ENCODE measurements around the gene ENKD1. TPM values are rescaled to one million over a fixed set of nuclear protein-coding genes. Genes with fewer than 3 reads are reported as not detected.

ENKD1 gene
- total RNA-seq, 1 experiment from 2014 or later, result 8.9 TPM

- Mint-ChIP-seq H3K36me3 (ENCODE audit: insufficient read depth, unreplicated experiment) (no peaks in the 10 kb centered on the region), H3K4me3 (ENCODE audit: unreplicated experiment) (no peak overlapping the region), H3K27me3 (ENCODE audit: insufficient read depth, unreplicated experiment) (no peaks in the 10 kb centered on the region), H3K4me1 (ENCODE audit: low read depth, unreplicated experiment) (peaks cover 4% of the 10 kb centered on the region), H3K27ac (ENCODE audit: unreplicated experiment) (peak overlapping the region; percentile 78), H3K9me3 (ENCODE audit: unreplicated experiment) (no peaks in the 10 kb centered on the region)
- TF ChIP-seq CTCF (IDR thresholded peaks at IDR 0.05; ENCODE audit: insufficient read depth in 1 of 2, low read depth in 1 of 2, low read length in 1 of 2, severe bottlenecking in 1 of 2, unreplicated experiment in 1 of 2), result no peak
- Histone ChIP-seq H3K4me3 (ENCODE audit: low read depth, low read length) (no peak overlapping the region), H3K36me3 (ENCODE audit: control insufficient read depth, insufficient read depth, low read length) (no peaks in the 10 kb centered on the region), H3K4me1 (peaks cover 15% of the 10 kb centered on the region), H3K9me3 (no peaks in the 10 kb centered on the region), H3K27me3 (replicated peaks; ENCODE audit: control insufficient read depth, insufficient read depth, low read length) (no peaks in the 10 kb centered on the region)
- no TSS peak for BruUV-seq (replicated peaks)
- DNase-seq, result peak; percentile 64 to 74
- intact Hi-C loops (cut with micrococcal nuclease; ENCODE audit: unreplicated experiment), result loop anchor here (1.0 kb wide), 1 partner anchor 39 kb away; no protein-coding TSS in a partner anchor
- CTCF ChIA-PET, result no interaction called here
- POLR2A ChIA-PET, result no interaction called here
Measured at GRCh38 chr16:67677712-67678111, 11.2 kb upstream of the ENKD1 start.

- intact Hi-C loops (cut with micrococcal nuclease; ENCODE audit: unreplicated experiment), result no loop called here
- Histone ChIP-seq H3K4me3 (ENCODE audit: low read depth, low read length) (no peak overlapping the region), H3K36me3 (ENCODE audit: control insufficient read depth, insufficient read depth, low read length) (no peaks in the 10 kb centered on the region), H3K9me3 (no peaks in the 10 kb centered on the region), H3K4me1 (peaks cover 15% of the 10 kb centered on the region), H3K27me3 (replicated peaks; ENCODE audit: control insufficient read depth, insufficient read depth, low read length) (no peaks in the 10 kb centered on the region)
- DNase-seq, result no peak
- no peak for TF ChIP-seq CTCF (IDR thresholded peaks at IDR 0.05; ENCODE audit: insufficient read depth in 1 of 2, low read depth in 1 of 2, low read length in 1 of 2, severe bottlenecking in 1 of 2, unreplicated experiment in 1 of 2)
- Mint-ChIP-seq H3K9me3 (ENCODE audit: unreplicated experiment) (no peaks in the 10 kb centered on the region), H3K27ac (ENCODE audit: unreplicated experiment) (peak overlapping the region; percentile 78), H3K36me3 (ENCODE audit: insufficient read depth, unreplicated experiment) (no peaks in the 10 kb centered on the region), H3K4me1 (ENCODE audit: low read depth, unreplicated experiment) (peaks cover 4% of the 10 kb centered on the region), H3K4me3 (ENCODE audit: unreplicated experiment) (no peak overlapping the region), H3K27me3 (ENCODE audit: insufficient read depth, unreplicated experiment) (no peaks in the 10 kb centered on the region)
- POLR2A ChIA-PET, result no interaction called here
- BruUV-seq (replicated peaks), result no TSS peak
- CTCF ChIA-PET, result interaction anchor here (0.6 kb wide), 1 partner anchor 30 kb away, joined by 3 read pairs; no protein-coding TSS in a partner anchor
Measured at GRCh38 chr16:67676939-67677338, 10.4 kb upstream of the ENKD1 start.

- no peak for TF ChIP-seq CTCF (IDR thresholded peaks at IDR 0.05; ENCODE audit: insufficient read depth in 1 of 2, low read depth in 1 of 2, low read length in 1 of 2, severe bottlenecking in 1 of 2, unreplicated experiment in 1 of 2)
- Mint-ChIP-seq H3K4me1 (ENCODE audit: low read depth, unreplicated experiment) (peaks cover 4% of the 10 kb centered on the region), H3K27me3 (ENCODE audit: insufficient read depth, unreplicated experiment) (no peaks in the 10 kb centered on the region), H3K9me3 (ENCODE audit: unreplicated experiment) (no peaks in the 10 kb centered on the region), H3K4me3 (ENCODE audit: unreplicated experiment) (no peak overlapping the region), H3K36me3 (ENCODE audit: insufficient read depth, unreplicated experiment) (no peaks in the 10 kb centered on the region), H3K27ac (ENCODE audit: unreplicated experiment) (no peak overlapping the region)
- Histone ChIP-seq H3K27me3 (replicated peaks; ENCODE audit: control insufficient read depth, insufficient read depth, low read length) (no peaks in the 10 kb centered on the region), H3K9me3 (no peaks in the 10 kb centered on the region), H3K4me3 (ENCODE audit: low read depth, low read length) (no peak overlapping the region), H3K4me1 (peaks cover 15% of the 10 kb centered on the region), H3K36me3 (ENCODE audit: control insufficient read depth, insufficient read depth, low read length) (no peaks in the 10 kb centered on the region)
- POLR2A ChIA-PET, result no interaction called here
- CTCF ChIA-PET, result interaction anchor here (0.6 kb wide), 1 partner anchor 140 kb away, joined by 3 read pairs; no protein-coding TSS in a partner anchor
- no TSS peak for BruUV-seq (replicated peaks)
- intact Hi-C loops (cut with micrococcal nuclease; ENCODE audit: unreplicated experiment), result no loop called here
- DNase-seq, result no peak
Measured at GRCh38 chr16:67676516-67676915, 10.0 kb upstream of the ENKD1 start.
